GM21528 (cell line): Measurements from ENCODE around the gene CFAP46.

Experiments
- ATAC-seq: cut with Tn5 transposase; IDR thresholded peaks from one replicate; pipeline ENCODE4 v1.9.1; 2021; ENCODE audit warnings: mild to moderate bottlenecking, moderate library complexity; ENCODE audit not compliant: unreplicated experiment, low FRiP score

Gene CFAP46

DNA sequence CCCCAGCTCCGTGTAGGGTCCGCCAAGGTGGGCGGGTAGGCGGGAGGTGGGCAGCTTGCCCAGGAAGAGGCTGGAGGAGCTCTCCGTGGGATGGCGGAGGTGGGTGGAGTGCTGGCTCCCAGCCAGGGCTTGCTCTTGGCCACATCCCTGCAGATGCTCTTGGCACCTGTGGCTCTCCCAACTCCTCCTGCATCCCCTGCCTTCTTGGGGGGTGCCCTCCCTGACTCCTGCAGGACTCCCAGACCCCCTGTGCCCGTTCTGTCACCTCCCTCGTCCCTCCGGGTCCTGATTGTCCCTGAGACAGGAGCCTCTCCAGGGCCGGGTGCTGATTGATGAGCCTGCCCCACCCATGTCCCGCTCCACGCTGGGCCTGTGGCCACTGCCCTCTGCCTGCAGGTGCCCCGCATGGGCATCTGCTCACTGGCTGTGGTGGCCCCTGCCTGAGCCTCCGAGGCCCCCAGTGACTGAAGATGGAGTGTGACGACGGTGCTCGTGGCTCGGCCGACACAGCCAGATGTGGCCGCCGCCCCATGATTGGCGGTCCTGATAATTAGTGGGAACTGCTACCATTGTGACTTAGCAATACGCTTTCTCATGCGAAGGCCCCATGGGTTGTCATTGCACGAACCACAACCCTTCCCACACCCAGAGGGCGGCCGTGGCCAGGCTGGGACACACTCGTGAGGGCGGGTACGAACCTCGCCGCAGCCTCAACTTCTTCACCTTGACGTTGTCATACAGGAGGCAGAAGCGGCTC is 23.6 kb downstream of the CFAP46 start:
- ATAC-seq, result no peak

DNA sequence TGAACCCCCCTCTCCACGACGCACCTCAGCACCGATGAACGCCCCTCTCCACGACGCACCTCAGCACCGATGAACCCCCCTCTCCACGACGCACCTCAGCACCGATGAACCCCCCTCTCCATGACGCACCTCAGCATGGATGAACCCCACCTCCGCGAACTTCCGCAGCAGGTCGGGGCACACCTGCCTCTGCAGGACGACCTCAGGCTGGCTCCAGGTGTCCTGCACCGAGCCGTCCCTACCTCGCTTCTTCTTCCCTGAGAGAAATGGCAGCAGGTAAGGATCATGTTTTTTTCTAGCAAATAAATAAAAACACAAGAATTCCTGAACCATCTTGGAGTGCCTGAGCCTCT is 24.1 kb downstream of the CFAP46 start:
- no peak for ATAC-seq

DNA sequence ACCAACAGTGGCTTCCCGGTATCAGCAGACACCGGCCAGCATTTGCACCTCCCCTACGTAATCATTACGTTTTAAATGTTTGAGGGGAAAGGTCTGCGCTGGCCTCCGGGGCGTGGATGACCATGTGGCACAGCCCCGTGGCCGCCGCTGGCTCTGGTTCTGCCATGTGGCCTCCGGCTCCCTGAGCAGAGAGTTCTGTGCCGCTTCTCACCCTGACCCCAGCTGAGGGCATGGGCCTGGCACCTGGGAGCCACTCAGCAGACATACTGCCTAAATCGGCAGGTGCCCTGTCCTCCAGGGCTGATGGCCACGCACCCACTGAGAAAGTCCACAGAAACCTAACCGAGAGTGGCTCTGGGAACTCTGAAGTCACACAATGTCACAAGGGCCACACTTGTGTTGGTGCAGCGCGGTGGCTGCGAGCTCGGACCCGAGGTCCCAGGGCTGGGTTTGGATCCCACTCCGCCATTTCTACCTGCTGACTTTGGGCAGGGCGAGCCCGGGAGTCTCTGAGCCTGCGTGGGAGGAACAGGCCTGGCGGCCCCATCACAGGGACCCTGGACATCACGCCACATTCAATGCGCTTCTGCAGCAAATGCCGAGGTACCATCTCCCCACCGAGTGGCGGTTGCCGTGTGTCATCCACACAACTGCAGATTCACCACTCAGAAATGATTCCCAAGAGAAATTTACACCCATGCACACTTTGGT is 25.3 kb downstream of the CFAP46 start:
- ATAC-seq, result no peak

DNA sequence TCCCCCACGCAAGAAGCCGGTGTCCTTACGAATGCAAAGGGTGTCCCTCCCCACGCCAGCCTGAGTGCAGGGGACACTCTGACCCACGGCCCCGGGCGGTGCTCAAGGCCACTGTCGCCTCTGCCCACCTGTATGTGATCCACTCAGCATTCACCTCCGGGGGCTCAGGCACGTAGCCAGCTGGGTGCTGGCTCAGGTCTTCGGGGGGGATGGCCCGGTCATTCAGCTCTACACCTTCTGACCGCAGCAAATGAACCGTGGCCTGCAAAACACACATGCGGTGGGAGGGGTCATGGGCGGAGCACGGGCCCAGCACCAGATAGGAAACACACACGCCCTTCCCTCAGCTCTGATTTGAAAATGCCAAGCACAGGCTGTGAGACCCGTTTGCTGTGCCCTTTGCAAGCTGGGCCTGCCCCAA is 25.9 kb downstream of the CFAP46 start:
- no peak for ATAC-seq

DNA sequence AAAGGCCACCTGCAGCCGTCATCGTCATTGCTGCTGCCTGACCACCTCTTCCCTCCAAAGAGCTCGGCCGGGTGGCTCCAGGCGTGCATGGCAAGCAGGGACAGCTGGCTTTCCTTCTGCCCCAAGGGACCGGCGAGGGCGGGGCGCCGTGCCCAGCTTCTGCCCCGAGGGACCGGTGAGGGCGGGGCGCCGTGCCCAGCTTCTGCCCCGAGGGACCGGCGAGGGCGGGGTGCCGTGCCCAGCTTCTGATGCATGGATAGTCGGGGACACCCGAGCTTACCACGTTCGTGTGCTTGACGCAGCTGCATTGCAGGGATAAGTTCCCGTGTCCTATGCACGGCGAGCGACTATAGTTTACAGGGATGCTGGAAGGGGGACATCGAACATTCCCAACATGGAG is 27.0 kb downstream of the CFAP46 start:
- no peak for ATAC-seq

DNA sequence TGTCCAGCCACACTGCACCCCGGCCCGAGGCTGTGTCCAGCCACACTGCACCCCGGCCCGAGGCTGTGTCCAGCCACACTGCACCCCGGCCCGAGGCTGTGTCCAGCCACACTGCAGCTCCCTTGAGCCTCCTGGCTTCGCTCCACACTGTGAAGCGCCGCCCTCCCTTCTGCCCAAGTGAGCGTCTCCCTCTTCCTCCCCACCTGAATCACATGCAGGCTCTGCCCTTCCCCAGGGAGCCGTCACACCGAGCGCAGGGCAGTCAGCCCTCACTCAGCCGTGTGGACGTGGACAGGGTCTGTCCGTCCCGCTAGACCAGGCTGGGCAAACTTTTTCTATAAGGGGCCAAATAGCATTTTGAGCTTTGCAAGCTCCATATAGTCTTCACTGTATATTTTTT is 27.6 kb downstream of the CFAP46 start:
- ATAC-seq, result no peak

DNA sequence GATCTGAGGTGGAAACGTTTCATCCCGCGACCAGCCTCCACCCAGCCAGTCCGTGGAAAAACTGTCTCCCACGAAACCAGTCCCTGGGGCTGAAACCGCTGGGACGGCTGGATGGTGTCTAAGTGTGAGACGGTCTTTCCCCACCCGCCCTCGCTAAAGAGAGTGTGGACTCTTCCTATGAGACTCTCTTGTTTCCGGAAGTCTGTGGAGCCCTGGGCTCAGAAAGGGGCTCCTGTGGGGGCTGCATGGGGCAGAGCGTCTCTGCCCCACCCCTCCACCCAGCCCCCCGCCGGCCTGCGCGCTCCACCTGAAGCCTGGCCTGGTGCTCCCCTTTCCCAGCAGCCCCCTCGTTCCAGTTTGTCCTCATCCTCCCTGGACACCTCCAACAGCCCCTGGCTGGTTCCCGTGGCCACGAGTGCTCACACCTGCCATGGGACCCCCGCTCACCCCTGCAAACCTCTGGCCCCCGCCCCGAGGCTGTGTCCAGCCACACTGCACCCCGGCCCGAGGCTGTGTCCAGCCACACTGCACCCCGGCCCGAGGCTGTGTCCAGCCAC is 28.7 kb downstream of the CFAP46 start:
- no peak for ATAC-seq

DNA sequence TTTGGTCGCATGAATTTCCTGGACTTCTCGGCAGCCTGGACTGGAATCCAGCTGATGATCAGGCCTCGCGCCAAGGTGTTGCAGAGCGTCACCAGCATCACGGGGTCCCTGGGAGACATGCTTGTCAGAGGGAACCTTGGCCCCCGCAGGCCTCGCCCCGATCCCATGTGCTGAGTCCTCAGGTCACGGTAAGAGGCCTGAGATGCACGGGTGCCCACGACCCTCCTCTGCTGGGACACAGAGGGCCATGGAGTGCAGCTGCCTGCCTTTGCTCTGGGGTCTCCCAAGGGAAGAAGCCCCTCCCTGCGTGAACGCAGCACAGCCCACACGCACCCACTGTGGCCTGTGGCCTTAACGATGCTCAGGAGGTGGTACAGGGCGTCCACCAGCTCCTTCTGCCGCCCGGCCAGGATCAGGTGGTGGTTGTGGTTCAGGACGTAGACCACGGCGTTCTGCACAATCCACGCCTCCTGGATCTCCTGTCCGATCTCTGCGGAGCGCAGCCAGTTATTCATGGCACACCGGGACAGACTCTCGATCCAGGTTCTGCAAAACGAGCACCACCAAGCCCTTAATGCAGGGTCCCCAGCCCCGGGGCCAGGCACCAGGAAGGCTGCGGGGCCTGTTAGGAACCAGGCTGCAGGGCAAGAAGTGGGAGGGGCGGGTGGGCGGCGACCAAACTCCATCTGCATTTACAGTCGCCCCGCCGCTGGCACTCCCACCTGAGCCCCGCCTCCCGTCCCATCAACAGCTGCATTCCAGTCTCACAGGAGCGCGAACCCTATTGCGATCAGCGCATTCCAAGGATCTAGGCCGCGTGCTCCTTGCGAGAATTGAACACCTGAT is 29.4 kb downstream of the CFAP46 start:
- no peak for ATAC-seq

DNA sequence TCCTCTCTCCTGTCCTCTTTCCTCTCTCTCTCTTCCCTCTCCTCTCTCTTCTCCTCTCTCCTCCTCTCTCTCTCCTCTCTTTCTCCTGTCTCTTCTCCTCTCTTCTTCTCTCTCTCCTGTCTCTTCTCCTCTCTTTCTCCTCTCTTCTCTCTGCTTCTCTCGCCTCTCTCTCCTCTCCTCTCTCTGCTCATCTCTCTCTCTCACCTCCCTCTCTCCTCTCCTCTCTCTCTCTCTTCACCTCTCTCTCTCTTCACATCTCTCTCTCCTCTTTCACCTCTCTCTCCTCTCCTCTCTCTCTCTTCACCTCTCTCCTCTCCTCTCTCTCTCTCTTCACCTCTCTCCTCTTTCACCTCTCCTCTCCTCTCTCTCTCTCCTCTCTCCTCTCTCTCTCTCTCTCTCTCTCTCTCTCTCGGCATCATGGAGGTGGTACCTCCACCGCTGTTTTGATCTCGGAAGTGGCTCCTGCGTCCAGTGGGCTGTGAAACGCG is 30.1 kb downstream of the CFAP46 start:
- no peak for ATAC-seq

DNA sequence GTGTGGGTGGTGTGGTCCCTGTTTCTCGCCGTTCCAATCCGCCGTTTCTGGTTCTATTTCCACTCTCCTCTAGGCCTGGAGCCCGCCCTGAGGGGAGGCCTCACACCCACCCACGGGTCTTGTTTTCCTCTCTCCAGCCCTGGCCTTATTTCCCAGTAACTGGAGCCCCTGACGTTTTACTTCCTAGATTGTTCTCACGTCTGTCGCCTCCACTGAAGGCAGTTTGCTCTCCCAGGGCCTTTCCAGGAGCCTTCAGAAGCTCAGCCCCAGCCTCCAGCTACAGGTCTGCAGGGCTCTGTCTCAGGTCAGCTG is 30.6 kb downstream of the CFAP46 start:
- ATAC-seq, result no peak

DNA sequence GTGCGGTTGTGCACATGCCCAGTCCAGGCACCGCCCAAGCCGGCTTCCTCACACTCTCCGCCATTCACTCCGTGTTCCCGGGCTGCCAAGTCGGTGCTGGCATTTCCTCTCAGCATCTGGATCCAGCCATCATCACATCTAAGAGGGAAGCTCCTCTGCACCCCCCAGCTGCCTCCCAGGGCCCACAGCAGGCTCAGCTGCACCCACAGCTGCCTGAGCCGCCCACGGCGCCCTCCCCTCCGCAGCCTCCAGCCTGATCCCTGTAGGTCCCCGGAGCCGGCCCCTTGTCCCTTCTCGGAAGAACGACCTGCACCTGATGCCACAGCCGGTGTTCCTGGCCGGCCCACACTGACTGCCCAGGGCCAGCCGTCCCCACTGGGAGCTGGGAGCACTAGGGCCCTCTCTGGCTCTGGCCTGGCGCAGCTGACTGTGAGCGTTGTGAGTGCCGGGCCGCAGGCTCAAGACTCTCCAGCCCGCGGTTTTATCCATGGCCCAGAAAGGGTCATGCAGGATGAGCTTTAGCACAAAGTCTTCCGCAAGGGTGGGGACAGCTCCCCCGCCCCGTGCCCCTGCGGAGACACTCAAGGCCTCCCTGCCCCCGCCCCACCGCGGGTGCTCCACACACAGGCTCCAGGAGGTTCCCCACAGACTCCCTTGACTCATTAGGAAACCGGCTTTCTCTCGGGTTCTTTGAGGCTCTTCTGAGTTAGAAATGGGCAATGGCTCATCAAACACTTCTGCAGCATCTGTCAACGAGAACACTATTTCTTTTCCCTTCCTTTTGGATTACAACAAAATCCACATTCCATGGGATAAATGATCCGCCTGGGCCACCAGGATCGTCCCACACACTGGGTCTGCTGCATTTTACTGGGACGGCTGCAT is 31.2 kb downstream of the CFAP46 start:
- ATAC-seq, result no peak

DNA sequence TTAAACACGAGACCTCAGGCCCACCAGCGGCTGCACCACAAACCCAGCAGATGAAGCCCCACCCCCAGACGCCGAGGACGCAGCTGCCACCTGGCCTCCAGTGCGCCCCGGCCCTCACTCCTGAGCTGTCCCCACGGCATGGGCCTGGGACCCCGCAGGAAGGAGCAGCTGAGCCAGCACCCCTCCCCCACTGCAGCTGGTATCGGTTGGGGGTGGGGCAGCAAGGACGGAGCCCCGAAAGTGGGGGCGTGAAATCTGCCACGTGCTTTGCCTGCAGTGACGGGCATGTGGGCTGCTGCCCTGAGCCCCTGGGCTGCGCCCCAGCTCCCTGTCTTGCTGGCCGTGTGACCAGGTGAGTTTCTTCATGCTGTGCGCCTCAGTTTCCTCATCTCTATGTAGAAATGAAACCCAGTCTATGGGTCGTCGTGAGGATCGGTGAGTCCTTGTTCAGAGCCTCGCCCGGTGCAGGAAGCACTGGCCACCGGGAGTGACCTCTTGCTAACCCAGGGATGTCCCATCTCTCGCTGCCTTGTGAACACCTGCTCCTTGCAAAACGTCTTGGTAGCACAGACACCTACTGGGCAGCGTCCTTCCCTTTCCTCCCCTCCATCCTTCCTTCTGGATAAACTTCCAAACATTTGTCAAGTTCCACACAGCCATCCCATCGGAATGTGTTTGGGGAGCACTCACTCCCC is 32.0 kb downstream of the CFAP46 start:
- ATAC-seq, result no peak

DNA sequence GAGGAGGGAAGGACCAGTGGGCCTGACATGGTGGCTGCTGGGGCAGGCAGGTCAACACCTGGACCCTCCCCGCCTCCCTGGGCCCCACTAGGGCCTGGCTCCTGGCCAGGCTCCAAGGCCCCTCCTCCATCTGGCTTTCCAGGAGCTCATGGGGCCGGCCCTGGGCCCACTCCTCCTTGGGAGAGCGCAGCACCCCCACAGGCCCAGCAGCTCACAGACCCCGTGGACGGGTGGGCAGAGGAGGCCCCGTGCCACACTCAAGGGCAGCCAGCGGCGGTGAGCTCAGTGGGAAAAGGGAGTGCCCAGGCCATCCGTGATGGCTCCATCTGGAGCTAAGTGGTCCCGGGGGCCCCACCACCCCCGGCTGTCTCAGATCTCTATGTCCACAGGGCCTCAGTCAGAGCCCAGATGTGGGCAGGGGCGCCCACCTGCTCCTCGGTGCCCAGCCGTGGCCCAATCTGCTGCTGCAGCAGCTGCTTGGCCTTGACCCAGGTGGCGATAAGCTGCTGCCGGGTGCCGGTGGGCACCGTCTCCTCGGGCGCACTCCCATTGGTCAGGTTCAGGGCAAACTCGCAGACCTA is 32.8 kb downstream of the CFAP46 start:
- ATAC-seq, result no peak

DNA sequence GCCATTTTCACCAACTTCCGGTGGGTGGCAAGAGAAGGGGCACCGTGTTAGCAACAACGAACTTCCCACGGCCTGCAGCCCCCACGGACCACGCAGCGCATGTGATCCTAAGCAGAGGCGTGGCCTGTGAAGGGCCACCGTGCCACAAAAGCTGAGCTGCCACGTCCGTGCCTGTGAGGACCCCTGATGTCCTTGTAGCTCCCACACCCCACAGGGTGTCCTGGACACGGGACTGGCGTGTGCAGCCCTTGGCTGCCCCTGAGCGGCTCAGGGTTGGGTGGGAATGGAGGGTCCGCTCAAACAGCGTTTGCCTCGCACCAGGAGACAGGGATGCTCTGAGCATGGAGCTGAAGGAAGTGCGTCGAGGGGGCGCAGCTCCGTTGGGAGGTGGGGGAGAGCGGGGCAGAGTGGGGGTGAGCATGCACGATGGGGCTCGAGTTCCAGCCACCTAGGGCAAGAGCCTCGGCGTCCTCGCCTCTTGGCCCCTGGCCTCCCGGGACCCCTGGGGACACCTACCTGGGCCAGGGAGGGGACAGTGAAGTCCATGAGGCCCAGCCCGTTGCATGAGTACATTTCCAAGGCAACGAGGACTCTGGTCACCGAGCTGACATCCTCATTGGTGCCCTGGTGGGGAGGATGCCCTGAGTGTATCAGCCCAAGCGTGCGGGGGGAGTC is 33.6 kb downstream of the CFAP46 start:
- ATAC-seq, result no peak

DNA sequence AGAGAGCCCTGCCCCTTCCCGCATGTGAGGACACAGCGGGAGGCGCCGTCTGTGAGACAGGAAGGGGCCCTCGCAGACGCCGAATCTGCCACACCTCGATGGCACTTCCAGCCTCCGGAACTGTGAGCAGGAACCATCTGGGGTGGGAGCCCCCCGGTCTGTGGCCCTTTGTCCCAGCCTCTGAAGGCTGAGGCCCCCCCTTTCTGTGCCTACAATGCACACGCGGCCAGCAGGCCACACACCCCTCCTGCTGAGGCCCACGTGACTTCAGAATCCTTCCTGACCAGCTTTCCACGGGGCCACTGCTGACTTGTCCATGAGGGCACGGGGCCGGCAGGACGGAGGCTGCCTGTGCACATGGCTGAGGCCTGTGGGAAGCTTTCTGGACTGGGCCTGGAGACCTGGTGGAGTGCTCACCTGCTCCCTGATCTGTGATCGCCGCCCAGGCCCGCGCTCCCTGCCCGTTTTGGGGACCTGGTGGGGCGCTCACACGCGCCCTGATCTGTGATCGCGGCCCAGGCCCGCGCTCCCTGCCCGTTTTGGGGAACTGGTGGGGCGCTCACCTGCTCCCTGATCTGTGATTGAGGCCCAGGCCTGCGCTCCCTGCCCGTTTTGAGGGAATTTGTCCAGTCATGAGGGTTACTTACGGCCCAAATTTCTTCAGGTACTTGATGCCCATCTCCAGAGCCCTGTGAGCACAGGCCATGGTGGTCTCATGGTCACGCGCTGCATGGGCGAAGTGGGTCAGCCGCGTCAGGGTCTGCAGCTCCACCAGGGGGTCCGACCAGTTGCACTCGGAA is 34.3 kb downstream of the CFAP46 start:
- ATAC-seq, result no peak

DNA sequence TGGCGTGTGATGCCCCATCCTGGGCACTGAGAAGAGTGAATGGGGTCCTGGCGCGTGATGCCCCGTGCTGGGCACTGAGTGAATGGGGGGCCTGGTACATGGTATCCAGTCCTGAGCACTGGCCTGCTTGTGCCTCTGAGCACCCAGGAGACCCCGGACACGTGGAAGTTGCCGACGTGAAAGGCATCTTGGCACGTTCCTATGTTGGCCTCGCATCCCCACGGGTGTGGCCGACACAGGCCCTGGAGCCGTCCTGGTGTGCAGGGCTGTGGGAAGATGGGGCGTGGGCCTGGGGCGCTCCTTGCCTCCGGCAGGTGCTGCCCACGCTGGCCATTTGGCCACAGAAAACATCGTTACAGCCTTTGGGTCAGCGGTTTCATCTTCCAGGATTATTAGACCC is 35.5 kb downstream of the CFAP46 start:
- ATAC-seq, result no peak

DNA sequence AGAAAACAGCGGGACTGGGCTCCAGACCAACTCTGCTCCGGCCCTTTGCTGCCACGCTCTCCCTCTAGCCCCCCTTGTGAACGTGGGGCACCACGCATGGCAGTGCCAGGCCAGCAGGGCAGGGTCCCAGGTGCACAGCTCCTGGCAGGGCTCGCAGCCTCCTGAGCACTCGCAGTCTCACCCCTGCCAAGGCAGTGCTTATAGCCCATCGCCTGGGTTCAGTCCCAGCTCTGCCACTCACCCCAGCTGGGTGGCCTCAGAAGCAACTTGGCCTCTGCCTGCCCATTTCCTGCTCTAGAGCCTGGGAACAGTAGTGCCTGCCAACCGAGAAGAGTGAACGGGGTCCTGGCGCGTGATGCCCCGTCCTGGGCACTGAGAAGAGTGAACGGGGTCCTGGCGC is 36.3 kb downstream of the CFAP46 start:
- ATAC-seq, result no peak

DNA sequence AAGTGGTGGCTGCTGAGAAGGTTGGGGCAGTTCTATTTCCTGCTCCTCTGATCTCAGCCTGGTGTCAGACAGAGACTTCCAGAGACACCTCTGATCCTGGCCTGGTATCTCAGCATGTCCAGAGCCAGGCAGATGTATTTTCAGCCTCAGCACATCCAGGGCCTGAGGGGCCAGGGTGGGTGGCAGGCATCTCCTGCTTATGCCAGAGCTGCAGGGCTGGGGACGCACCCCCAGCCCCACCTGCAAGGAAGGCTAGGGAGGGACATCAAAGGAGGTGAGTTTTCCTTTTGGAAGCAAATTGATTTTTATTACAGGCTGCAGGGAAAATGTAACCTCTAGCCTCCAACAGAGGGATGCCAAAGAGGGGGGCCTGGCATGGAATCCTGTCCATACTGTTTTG is 36.7 kb downstream of the CFAP46 start:
- ATAC-seq, result no peak
